ENCODE results near the gene OPCML.

DNA sequence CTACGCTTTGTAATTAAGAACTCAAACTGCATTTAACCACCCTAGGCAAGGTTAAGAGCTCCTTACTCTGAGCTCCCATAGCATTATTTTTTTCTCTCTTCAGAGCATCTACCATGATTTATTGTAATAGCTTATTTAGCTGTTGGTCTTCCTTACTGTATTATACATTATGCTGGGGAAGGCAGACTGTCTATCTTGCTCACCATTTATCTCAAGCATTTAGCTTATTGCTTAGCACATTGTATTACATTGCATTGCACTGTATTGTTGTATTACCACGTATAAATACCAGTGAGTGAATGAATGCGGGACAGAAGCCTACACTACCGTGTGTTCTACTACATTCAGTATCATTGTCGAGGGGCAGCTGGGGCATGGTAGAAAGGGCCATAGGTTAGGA, 324.3 kb downstream of the OPCML start:
- TF ChIP-seq CTCF (conservative IDR thresholded peaks at IDR 0.05 in 1 of 2, IDR thresholded peaks at IDR 0.05 in 1 of 2; ENCODE audit: low read depth in 1 of 2, low read length in 2 of 2) = no peak
- TF ChIP-seq EZH2 (IDR thresholded peaks at IDR 0.05; ENCODE audit: low read length, missing control alignments) = no peak
